LNCaP clone FGC (cell line): Measurements from ENCODE around the gene DDX20.
"Not testable (repeated sequence)": the region's sequence is repeated elsewhere in the genome, so short reads cannot be mapped to it uniquely, and the experiment has no call there.

Experiments used
- DNase-seq: peaks from one replicate; pipeline ENCODE4 v3.0.0-alpha.2; 2011; ENCODE audit warnings: low read depth
- H3K4me3 ChIP-seq: 2 replicates; pipeline ENCODE4 v1.5.1; 2011; ENCODE audit warnings: mild to moderate bottlenecking, low read depth, low read length, control low read depth
- TF ChIP-seq, protein P1 (sequence below): IDR thresholded peaks from 2 replicates; pipeline ENCODE4 v1.5.1; 2012; ENCODE audit warnings: mild to moderate bottlenecking; ENCODE audit not compliant: control insufficient read depth, insufficient read depth; ENCODE audit errors: extremely low read depth

The DDX20 gene

DNA sequence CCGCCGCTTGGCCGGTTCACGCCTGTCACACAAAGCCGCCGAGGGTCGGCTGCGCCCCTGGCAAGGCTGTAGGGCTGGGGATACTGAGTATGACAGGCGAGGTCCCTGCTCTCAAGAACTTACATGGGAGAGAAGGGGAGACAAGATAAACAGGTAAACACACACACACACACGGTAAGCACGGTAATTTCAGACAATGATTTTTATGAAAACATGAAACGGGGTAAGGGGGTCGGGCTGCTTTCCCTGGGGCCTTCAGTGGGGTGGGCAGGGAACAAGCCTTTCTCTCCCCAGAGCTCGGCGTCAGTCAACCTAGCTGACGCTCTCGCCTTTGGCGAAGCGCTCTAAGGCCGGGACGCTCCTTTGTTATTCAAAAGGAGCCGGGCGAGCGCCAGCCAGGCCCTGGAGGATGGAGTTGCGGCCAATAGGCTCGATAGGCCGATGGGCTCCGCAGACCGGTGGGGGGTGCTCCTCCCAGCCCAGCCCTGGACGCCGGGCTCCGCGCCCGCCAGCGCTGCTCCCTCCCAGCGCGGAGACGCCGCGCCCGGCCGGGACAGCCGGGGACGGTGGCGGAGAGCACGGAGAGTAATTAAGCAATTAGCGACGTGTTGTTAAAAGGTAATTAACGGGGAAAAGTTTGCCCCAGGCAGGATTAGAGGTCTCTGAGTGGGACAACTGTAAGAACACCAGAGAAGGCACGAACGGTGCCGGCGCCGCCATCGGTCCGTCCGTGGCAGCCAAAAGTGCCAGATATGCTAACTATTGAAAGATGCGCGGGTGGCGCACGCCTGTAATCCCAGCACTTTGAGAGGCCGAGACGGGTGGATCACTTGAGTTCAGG lies 15.6 kb upstream of the DDX20 start:
- TF ChIP-seq, protein P1, sequence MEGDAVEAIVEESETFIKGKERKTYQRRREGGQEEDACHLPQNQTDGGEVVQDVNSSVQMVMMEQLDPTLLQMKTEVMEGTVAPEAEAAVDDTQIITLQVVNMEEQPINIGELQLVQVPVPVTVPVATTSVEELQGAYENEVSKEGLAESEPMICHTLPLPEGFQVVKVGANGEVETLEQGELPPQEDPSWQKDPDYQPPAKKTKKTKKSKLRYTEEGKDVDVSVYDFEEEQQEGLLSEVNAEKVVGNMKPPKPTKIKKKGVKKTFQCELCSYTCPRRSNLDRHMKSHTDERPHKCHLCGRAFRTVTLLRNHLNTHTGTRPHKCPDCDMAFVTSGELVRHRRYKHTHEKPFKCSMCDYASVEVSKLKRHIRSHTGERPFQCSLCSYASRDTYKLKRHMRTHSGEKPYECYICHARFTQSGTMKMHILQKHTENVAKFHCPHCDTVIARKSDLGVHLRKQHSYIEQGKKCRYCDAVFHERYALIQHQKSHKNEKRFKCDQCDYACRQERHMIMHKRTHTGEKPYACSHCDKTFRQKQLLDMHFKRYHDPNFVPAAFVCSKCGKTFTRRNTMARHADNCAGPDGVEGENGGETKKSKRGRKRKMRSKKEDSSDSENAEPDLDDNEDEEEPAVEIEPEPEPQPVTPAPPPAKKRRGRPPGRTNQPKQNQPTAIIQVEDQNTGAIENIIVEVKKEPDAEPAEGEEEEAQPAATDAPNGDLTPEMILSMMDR: peak; percentile 15; the same call in 1 of the 2 replicates
- DNase-seq: no peak
- peak overlapping the region; percentile 62 for H3K4me3 ChIP-seq

DNA sequence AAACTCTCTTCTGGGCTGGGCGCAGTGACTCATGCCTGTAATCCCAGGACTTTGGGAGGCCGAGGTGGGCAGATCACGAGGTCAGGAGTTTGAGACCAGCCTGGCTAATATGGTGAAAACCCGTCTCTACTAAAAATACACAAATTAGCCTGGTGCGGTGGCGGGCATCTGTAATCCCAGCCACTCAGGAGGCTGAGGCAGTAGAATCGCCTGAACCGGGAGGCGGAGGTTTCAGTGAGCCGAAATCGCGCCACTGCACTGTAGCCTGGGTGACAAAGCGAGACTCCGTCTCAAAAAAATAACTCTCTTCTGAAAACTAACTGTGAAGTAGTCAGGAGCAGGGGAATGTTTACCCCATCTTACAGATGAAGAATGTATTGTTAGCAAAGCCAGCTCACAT lies 13.4 kb upstream of the DDX20 start:
- DNase-seq: not testable (repeated sequence)

GRCh38 chr1:111742938-111743549 lies 12.7 kb upstream of the DDX20 start:
- DNase-seq: no peak
- TF ChIP-seq, protein P1: no peak
- no peak overlapping the region for H3K4me3 ChIP-seq

More for the DNA sequence above, 13.4 kb upstream of the DDX20 start:
- H3K4me3 ChIP-seq: not testable (repeated sequence)

GRCh38 chr1:111743679-111744101 lies 12.0 kb upstream of the DDX20 start:
- no peak overlapping the region for H3K4me3 ChIP-seq
- DNase-seq: no peak
- TF ChIP-seq, protein P1: no peak

GRCh38 chr1:111745675-111746613 lies 9.8 kb upstream of the DDX20 start:
- no peak overlapping the region for H3K4me3 ChIP-seq
- no peak for DNase-seq
- TF ChIP-seq, protein P1: no peak

DNA sequence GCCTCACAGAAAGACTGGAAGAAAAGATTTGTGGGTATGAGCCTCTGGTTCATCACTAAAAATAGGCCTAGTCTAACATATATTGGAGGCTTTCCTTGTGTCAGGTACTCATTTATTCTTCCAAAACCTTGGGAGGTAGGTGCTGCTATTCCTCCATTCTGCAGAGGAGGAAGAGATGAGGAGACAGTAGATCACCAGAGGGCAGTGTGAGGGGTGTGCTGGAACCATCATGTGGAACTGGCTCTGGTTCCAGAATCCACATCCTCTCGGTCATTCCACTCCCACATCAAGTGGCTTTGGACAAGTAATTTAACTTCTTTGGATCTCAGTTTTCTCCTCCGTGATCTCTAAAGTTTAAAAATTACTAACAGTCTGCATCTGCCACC lies 9.1 kb upstream of the DDX20 start:
- no peak overlapping the region for H3K4me3 ChIP-seq
- DNase-seq: no peak
- TF ChIP-seq, protein P1: no peak

DNA sequence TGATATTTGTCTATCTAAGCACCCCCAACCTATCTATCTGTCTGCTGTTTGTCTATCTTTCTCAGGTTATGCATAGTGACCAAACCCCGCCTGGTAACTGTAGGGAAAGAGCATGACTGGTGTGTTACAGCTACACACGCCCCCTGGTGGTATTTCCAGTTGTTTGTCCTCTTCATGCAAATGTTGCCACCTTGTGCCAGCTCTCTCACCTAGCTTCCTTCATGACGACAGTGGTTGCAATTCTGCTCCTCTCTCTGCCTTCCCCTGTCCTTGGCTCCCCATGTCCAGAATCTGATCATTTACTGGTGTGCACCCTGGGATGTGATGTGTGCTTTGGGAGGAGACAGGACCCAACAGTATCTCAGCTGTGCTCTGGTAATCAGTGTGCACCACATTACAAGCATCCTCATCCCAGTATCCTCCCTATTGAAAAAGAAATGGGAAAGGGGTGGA lies 8.4 kb upstream of the DDX20 start:
- TF ChIP-seq, protein P1: peak; percentile 68
- DNase-seq: peak; percentile 53
- no peak overlapping the region for H3K4me3 ChIP-seq
